Measurements from ENCODE around the gene PLCB2.

Gene PLCB2

DNA sequence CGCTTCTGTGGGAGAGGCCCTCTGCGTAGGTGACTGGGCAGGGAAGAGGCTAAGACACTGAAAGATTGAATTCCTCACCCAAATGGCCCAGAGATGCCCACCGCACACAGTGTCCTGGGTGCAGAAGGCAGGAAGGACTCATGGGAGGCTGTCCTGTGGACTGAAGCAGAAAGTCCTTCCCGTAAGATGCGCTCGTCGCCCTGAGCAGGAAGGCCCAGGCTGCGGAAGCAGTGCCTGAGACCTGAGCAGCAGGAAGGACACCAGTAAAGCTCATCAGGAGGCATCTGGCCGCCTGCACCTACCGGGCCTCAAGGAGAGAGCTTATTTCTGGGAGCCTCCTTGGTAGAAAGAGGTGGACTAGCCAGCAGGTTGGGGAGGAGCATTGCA is 65.5 kb downstream of the PLCB2 start:
- DNase-seq (ENCODE audit: low read depth): no peak
- H3K4me3 ChIP-seq (ENCODE audit: control insufficient read depth, low read depth, low read length): no peak overlapping the region
- no peak for TF ChIP-seq CTCF (conservative IDR thresholded peaks at IDR 0.05; ENCODE audit: control insufficient read depth, insufficient read depth, low read depth, low read length)

DNA sequence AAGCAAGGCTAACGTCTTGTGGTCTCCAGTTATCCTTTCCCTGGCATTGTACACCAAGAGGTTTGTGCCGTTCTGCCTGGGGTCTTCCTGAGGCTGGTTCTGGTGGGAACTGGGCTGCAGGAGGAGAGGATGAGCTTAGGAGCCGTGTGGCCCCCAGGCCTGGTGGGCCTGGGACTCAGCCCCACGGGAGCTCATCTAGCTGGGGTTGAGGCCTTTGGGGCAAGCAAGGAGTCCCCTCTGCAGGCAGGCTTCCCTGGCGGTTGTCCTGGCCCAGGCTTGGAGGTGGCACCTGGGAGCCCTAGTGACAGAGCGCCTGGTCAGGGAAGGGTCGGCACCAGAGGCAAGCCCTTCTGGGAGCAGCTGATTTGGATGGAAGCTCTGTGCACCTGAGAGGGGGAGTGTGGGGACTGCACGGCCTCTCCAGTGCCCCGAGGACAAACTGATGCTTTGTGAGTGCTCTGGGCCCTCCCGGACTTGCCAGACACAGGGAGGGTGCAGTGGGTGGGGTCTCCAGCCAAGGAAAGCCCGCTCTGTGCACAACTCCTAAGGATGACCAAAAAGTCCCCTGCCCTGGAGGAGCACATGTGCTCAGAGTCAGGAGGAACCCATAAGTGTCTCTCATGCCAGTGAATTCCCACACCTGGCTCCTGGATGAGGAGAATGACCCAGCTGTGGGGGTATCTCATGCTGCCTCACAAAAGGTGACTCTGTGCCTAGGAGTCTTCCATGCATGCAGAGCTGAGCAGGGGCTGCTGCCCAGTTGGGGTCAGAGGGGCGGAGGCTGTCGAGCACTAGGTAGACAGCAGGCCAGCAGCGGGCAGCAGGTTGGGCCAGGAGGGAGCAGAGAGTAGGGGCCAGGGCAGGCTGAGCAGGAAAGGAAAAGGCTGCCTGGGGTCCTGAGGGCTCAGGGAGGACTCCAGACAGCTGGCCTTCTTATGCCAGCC is 66.2 kb downstream of the PLCB2 start:
- TF ChIP-seq CTCF (conservative IDR thresholded peaks at IDR 0.05; ENCODE audit: control insufficient read depth, insufficient read depth, low read depth, low read length): no peak
- no peak for DNase-seq (ENCODE audit: low read depth)
- H3K4me3 ChIP-seq (ENCODE audit: control insufficient read depth, low read depth, low read length): no peak overlapping the region

- DNase-seq (ENCODE audit: low read depth): no peak
- no peak overlapping the region for H3K4me3 ChIP-seq (ENCODE audit: control insufficient read depth, low read depth, low read length)
- no peak for TF ChIP-seq CTCF (conservative IDR thresholded peaks at IDR 0.05; ENCODE audit: control insufficient read depth, insufficient read depth, low read depth, low read length)
Measured at GRCh38 chr15:40240619-40241221, 67.0 kb downstream of the PLCB2 start.

- DNase-seq (ENCODE audit: low read depth): no peak
- no peak for TF ChIP-seq CTCF (conservative IDR thresholded peaks at IDR 0.05; ENCODE audit: control insufficient read depth, insufficient read depth, low read depth, low read length)
- H3K4me3 ChIP-seq (ENCODE audit: control insufficient read depth, low read depth, low read length): no peak overlapping the region
Measured at GRCh38 chr15:40239693-40240618, 67.8 kb downstream of the PLCB2 start.

DNA sequence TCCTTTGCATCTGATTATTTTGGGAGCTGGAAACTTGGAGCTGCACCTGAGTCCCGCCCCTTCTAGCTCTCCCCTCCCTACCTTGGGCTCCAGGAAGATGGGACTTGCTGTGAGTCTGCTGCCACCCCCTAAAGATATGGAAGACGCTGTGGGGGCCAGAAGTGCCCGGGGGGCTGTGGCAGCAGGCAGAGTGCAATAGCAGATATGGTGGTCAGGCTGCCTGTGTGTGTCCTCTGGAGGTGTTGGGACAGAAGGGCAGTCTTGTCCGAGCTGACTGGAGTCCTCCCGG is 68.4 kb downstream of the PLCB2 start:
- H3K4me3 ChIP-seq (ENCODE audit: control insufficient read depth, low read depth, low read length): no peak overlapping the region
- DNase-seq (ENCODE audit: low read depth): no peak
- TF ChIP-seq CTCF (conservative IDR thresholded peaks at IDR 0.05; ENCODE audit: control insufficient read depth, insufficient read depth, low read depth, low read length): no peak

DNA sequence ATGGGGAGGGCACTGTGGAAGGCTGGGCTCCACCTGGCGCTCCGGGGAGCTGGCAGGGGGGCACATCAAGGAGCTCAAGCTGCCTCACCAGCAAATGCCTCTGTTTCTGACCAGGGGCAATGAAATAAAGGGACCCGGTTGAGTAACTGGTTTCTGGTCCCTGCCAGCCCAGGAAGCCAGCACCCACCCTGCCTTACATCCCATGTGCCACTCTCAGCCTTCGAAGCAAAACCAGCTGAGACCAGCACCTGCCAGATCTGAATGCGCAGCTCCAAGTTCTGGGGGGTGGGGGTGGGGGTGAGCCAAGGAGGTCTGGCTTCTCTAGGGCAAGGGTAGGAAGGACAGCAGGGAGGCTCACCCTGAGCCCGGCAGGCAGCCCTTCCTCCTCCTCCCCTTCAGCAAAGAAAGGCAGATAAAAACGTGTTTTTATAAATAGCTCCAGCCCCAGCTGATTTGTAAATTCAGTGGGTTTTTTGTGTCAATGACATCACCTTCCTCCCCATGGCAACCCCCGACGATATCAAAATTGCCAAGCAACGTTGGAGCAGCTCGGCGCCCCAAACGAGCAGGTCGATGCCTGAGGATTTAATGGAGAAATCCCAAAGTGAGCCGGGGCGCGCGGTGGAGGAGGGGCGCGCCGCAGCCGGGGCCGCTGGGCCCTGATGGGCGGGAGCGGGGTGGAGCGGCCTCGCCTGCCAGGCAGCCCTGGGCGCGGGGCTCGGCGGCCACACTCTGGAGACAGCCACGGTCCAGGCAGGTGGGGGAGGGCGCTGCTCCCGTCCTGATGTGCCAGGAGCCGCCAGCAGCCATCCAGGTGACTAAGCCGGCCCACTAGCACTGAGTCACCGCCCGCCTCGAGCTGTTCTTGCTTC is 69.0 kb downstream of the PLCB2 start, which contains the start of gene PAK6:
TSS of gene PAK6 (plus strand) at position 532 of the 872 bp plus-strand sequence. CDS start 25,723 bp downstream, outside the sequence.
- no peak within 1 kb of the TSS for H3K4me3 ChIP-seq (ENCODE audit: control insufficient read depth, low read depth, low read length)
- no peak for TF ChIP-seq CTCF (conservative IDR thresholded peaks at IDR 0.05; ENCODE audit: control insufficient read depth, insufficient read depth, low read depth, low read length)
- DNase-seq (ENCODE audit: low read depth): peak; percentile 45

All from fibroblast of mammary gland (primary cell).